ENCODE data around the gene COL27A1.
"Not testable (repeated sequence)": the region's sequence is repeated elsewhere in the genome, so short reads cannot be mapped to it uniquely, and the experiment has no call there.

The COL27A1 gene

GRCh38 chr9:114123031-114123977, 32.0 kb upstream of the COL27A1 start:
- DNase-seq (ENCODE audit: low read depth in 2 of 2): no peak

DNA sequence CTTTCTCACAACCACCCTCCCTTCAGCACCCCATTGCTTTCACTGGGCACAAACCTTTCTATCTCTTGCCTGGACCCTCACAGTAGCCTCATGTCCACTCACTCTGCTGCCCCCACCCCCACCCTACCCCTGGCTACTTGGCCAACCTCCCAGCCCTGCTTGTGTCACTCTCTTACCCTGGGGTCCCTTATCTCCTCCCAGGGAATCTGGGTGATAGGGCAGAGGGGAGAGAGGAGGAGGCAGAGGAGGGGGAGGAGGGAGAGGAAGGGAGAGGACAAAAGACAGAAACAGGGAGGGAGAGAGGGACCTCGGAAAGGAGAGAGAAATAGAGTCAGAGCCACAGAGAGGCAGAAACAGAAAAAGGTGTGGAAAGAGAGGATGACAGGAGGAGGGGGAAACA, 31.2 kb upstream of the COL27A1 start:
- no peak for DNase-seq (ENCODE audit: low read depth in 2 of 2)

- no peak for DNase-seq (ENCODE audit: low read depth in 2 of 2)
Measured at GRCh38 chr9:114124666-114125475, 30.5 kb upstream of the COL27A1 start.

DNA sequence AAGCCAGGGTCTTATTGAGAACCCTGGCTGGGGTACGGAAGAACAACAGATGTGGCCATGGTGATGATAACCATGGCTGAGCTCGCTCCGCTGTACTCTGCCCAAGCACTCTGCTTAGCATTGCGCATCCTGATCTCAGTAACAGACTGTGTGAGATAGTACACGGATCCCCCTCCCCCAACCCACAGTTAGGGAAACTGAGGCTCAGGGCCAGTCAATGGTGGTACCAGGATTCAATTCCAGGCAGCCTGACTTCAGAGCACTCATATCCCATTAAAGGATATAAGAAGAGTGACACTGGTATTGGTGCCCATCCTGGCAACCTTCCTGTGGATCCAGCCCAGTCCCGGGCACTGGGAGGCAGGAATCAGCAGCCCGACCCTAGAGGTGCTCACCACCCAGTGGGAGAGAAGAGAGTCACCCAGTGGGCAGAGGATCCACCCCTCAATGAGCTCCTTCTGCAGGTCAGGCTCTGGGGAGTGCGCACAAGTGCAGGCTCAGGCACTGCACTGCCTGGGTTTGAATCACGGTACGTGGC, 29.8 kb upstream of the COL27A1 start:
- DNase-seq (ENCODE audit: low read depth in 2 of 2): no peak

DNA sequence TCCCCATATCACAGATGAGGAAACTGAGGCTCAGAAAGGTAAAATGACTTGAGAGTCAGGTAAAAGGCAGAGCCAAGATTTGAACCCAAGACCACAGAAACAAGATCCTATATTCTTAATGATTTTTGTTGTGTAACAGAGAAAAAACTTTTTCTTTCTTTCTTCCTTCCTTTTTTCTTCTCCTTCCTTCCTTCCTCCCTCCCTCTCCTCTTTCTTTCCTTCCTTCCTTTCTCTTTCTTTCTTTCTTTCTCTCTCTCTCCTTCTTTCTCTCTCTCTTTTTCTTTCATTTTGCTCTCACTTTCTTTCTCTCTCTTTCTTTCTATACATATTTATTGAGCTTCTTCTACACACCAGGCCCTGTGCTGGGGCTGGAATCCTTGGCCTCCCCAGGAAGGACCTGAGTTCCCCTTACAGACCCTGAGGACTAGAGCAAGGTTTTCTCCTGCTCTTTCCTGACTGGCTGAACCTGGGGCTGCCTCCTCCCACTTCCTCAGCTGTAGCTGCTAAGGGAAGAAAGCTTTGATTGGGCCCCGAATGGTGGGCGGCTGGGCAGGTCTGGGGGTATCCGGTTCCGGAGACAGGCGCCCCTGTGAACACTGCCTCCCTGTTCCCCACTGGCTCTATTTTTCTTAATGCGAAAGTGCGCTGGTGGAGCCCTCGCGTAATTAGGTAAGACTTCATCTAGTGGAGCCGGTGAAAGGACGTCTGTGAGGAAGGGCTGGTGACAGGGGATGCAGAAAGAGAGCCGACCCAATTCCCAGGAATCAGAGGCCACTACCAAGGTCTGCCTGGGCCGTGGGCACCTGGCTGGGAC, 28.9 kb upstream of the COL27A1 start:
- no peak for DNase-seq (ENCODE audit: low read depth in 2 of 2)

GRCh38 chr9:114128759-114129158, 26.6 kb upstream of the COL27A1 start:
- DNase-seq (ENCODE audit: low read depth in 2 of 2): not testable (repeated sequence)

- no peak for DNase-seq (ENCODE audit: low read depth in 2 of 2)
Measured at GRCh38 chr9:114130141-114130540, 25.2 kb upstream of the COL27A1 start.

- no peak for DNase-seq (ENCODE audit: low read depth in 2 of 2)
Measured at GRCh38 chr9:114130624-114131277, 24.6 kb upstream of the COL27A1 start.

DNA sequence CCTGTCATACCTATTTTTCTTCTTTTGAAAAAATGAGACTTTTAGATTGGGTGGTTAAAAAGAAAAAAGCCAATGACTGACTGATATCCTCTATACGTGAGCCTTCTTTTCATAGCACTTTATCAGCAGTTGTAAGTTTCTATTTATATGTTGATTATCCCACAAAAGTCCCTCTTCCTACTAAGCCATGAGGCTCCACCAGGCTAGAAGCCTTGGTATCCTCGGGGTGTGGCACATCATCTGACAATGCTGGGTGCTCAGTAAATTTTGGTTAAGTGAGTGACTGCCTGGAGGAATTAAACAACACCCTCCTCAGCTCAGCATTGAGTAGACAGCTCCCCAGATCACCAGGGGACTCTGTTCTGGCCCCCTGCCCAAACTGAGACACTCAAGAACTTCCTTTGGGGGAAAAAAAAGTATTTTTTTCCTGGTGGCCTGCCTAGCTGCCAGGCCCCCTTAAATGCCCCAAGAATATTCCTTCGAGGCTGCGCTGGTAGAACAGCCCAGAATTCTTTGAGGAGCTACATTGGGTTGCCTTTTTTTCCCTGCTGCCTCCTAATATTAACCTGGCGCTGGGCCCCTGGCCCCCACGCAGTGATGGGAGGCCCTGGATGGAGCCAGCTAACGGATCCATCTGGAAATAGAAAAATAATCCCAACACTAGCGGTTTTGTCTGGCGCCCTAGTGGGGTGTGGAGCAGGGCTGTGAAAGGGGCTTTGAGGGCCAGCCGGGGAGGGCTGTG, 23.4 kb upstream of the COL27A1 start:
- DNase-seq (ENCODE audit: low read depth in 2 of 2): no peak

GRCh38 chr9:114132550-114132918, 22.8 kb upstream of the COL27A1 start:
- DNase-seq (ENCODE audit: low read depth in 2 of 2): no peak

- no peak for DNase-seq (ENCODE audit: low read depth in 2 of 2)
Measured at GRCh38 chr9:114134827-114135396, 20.4 kb upstream of the COL27A1 start.

- DNase-seq (ENCODE audit: low read depth in 2 of 2): no peak
Measured at GRCh38 chr9:114137831-114138230, 17.5 kb upstream of the COL27A1 start.

DNA sequence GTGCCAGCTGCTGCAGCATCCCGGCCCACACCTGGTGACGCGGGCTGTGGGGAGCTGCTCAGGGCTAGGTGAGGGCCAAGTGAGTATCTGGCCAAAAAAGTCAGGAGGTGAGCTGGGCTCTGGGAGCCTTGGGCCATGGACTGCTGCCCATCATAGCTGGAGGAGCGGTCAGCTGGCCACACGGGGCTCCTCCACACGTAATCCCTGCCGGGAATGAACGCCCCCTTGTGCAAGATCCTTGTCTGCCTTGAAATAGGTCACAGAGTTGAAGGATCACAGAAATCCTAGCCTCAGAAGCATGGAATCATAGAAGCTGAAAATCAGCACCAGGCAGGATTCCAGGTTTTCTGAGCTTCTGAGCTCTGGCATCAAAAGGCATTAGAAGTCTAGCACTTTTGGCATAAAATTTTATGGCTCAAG, 16.8 kb upstream of the COL27A1 start:
- no peak for DNase-seq (ENCODE audit: low read depth in 2 of 2)

DNA sequence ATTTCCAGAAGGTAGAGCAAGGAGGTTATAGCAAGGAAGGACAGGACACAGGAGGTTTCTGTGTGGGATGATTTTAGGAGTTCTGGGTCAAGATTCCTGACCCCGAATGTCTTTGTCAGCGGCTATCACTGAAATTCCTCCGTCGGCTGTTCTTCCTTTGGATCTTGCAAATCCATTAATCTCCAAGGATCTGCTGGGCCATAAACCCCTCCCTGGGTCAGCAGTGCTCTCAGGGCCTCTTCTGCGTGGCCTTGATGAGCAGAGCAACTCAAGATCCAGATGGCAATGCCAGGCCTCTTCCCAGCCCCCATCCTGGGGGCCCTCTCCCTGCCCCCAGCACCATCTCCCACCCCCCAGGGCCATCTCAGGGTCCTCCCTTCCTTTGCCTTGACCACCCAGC, 16.3 kb upstream of the COL27A1 start:
- DNase-seq (ENCODE audit: low read depth in 2 of 2): no peak

DNA sequence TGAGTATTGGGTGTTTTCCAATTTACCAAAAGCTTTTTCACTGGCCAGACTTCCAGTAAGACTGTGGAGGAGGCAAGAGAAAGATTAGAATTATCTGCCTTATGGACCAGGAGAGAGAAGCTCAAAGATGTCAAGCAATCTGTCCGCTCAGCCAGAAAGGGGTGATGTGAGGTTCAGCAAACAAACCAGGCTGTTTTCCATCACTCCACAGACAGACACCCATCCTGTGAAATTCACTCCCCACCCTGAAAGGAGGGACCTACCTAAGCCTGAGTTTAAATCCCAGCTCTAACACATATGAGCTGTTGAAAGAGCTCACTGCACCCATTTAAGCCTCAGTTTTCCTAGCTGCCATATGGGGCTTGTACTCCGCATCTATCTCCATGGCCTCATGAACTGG, 14.9 kb upstream of the COL27A1 start:
- no peak for DNase-seq (ENCODE audit: low read depth in 2 of 2)

- DNase-seq (ENCODE audit: low read depth in 2 of 2): no peak
Measured at GRCh38 chr9:114140850-114141249, 14.5 kb upstream of the COL27A1 start.

GRCh38 chr9:114141553-114142402, 13.6 kb upstream of the COL27A1 start:
- no peak for DNase-seq (ENCODE audit: low read depth in 2 of 2)

GRCh38 chr9:114143234-114143633, 12.1 kb upstream of the COL27A1 start:
- no peak for DNase-seq (ENCODE audit: low read depth in 2 of 2)

DNA sequence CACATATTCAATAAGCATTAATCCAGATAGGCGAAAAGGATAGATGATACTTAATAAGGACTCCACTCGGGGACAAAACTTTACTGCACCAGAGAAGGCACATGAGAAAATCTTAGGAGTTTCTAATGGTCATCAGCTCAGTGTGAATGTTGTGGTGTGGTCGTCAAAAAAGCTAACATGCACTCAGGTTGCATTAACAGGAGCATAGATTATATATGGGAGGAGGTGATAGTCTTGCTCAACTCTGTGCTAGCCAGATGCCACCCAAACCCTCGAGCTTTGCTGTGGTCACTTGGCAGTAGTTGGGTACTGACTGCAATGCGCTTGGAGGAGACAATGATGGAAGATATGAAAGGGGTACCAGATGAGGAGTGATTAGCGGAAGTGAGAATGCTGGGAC, 8.6 kb upstream of the COL27A1 start:
- no peak for DNase-seq (ENCODE audit: low read depth in 2 of 2)

Measured in stimulated activated CD8-positive, alpha-beta memory T cell treated with anti-CD3 and anti-CD28 coated beads, Interleukin-2, amount 100 ng/mL, for 48 hours (primary cell).